ENCODE measurements around the gene NYAP2.

Gene NYAP2

DNA sequence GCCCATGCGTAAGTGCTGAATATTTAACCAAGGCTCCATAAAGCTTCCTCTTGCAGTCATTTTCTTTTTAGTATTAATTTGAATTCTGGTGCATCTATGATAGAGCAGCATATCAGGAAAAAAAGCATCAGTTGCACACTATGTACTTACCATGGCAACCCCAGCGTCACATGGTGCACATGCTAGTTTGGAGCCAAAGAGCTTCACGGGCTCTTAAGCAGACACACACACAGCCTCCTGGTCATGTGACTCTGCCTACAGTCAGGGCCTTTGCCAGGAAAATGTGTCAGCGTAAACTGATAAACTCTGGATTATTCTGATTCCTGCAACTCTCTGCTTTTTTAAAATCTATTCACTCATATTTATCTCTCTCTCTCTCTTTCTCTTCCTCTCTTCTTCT is 30.2 kb downstream of the NYAP2 start:
- DNase-seq = peak; percentile 94

DNA sequence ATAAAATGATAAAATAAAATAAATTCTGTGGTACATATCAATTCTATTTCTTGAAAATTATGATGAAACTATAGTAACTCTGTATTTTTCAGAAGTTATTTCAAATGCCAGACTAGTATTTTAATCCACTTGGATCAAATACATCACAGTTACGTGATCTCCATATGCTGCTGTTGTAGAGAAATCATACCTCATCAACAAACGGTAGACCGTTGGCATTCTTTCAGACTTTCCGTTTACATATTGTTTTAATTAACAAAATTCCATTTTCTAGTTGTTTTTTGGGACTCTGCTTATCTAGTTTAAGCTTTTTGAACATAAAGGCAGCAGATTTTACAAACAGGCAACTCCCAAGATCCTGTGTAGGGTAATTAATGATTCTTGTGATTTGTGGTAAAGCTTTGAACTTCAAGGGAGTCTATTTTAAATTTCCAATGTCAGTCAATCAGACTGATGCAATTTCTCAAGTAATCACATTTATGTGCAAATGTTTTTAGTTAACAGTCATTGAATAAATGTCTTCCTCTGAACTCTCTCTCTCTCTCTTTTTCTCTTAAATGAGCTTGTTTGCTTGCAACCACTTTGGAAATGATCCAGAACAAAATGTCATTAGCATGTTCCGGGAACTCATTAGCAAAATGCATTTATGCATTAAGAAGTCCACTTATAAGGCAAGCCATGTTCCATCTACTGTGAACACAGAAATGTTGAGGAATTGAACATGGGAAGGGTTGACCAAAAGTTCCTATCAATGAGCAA is 31.8 kb downstream of the NYAP2 start:
- DNase-seq = no peak

DNA sequence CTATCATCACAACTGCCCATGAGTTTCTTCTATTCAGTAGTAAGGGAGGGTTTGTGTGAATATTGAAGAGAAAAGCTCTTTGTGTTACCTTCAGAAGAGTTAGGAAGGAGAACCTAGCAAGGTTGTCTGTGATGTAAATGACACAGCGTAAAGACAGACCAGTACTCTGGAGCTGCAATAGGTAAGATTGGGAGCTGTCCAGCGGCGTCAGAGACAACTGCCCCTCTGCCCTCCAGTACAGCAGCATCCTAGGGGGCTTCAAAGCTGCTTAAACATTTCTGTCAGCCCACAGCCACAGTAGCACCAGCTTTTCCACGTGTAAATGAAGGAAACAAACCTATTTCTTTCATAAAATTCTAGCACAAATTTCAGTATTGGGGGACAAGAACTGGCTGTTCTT is 34.5 kb downstream of the NYAP2 start:
- no peak for DNase-seq

GRCh38 chr2:225437319-225437718 is 37.8 kb downstream of the NYAP2 start:
- no peak for DNase-seq

DNA sequence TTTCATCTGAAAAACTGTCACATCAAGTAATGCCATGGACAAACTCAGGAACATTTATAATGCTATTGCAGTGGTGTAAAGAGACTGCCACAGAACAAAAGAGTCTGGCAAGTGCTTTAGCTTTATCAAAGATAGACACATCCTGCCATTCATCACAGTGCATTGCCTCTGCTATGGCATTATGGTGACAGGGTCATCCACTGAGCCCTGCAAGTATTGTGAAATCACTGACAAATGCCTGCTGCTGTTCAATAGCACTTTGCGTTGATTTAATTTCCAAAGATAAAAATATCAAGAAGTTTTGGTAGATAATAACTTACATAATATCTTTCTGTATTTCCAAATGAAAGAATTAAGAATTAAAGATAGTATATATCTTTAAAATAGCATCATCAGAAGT is 38.7 kb downstream of the NYAP2 start:
- DNase-seq = no peak

GRCh38 chr2:225452677-225453076 is 53.2 kb downstream of the NYAP2 start:
- no peak for DNase-seq

DNA sequence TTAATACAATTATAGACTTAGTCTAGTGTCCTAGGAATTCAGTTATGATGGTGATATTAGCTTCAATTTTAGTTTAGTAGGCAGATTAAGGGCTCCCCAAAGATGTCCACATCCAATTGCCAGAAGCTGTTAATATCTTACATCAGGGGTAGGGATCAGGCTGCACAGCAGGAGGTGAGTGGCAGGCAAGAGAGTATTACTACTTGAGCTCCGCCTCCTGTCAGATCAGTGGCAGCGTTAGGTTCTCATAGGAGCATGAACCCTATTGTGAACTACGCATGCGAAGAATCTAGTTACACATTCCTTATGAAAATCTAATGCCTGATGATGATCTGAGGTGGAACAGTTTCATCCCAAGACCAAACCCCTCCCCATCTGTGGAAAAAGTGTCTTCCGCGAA is 54.9 kb downstream of the NYAP2 start:
- DNase-seq = no peak

DNA sequence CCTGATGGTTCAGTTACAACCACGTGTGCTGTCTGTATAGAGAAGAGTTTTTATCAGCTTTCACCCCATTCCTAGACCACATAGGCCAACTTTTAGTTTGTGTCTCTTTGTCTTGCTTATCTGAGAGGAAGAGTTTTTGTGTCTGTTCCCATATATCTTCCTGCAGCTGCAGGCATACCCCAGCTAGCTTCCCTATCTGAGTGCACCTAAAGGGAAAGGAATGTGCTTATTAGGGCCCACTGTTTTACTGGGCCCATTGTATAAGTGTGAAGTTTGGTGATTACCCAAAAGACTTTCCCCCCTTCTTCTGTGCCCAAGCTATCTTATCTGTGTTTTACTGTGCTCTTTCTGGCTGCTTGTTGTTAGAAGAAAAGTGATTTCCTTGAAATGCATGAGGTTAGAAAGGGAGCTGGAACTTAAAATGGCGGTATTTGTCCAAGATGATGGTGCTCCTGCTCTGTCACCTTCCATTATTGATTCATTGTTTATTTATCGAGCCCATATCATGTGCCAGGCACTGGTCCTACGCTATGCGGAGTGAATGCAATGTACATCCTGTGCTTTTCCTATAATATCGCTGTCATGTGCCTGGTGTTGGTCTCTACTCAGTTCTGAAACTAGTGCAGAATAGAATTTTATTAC is 57.2 kb downstream of the NYAP2 start:
- no peak for DNase-seq

DNA sequence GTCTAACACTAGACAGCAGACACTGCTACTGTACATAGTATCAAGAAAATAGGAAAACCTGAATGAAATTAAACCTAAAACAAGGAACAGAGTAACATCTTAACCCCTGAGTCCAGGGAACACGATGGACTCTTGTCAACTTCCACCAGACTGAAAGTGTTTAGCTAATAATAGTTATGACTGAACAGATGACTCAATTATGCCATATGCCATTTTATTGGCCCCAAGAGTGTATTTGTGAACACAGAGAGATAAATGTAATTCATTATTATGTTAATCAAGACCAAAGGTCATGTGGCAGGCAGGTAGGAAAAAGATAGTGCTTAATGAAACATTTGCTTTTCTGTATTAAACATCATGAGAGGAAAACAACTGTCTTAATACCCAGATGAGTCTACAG is 58.0 kb downstream of the NYAP2 start:
- DNase-seq = peak; percentile 74

DNA sequence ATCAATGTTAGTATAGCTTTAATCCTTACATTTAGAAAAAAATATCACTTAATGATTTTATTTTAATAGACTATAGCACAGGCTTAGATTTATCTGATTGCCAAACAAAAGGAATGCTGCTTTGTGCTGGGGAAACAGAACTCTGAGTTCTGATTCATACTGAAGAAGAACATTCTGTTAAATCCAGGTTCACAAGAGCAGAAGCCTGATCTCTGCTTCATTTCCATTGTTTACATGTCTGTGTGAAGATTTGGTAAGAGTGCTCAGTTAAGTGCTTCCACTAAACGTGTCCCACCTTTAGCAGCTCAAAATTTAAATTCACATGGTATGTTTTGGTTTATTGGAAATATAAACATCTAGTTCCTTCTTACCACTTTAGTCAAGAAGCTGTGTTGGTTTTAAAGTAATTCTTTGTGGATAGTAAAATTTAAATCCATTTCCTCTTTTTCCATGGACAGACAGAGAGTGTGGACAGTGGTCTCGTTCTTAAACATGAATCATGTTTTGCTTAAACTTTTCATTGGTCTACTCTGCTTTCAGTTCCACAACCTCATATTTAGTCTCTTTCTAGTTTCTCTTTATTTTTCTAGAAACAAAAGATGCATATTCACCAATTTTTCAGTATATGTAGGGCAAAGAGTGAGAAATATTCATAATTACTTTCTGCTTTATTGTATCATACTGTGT is 59.1 kb downstream of the NYAP2 start:
- no peak for DNase-seq

DNA sequence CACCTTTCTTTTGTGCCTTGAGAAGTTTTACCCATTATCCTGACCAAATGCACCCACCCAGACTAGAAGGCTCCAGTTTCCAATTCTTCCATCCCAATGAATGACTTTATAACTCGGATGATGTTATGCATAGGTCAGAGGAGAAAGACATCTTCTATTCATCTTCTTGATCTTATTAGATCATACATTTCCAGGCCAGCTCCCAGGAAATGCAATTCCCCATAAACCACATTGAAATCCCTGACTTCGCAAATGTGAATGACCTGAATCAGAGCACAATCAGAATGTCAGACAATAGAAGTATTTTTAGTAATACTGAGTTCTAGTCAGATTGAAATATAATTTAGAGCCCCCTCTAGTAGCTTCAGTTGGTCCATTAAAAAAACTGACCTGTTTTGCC is 62.9 kb downstream of the NYAP2 start:
- DNase-seq = no peak

DNA sequence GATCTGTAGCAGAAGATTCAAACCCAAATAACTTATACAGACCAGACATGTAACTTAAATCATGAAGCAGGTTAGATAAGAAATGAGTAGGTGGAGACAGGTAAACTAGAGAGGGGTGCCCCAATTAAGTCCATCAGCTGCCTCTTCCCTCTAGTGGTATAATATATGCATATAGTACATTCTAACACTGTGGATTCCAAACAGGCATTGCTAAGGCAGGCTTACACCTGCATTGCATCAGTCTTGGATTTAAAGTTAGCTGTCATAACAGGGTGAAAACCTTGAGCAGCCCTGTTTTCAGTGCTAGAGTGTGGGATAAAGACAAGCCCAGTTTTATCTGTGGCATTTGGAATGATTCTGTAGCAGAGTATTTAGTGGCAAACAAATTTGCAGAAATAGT is 63.4 kb downstream of the NYAP2 start:
- DNase-seq = no peak

- DNase-seq = no peak
These were observed 63.9 kb downstream of the NYAP2 start for GRCh38 chr2:225463449-225463848.

DNA sequence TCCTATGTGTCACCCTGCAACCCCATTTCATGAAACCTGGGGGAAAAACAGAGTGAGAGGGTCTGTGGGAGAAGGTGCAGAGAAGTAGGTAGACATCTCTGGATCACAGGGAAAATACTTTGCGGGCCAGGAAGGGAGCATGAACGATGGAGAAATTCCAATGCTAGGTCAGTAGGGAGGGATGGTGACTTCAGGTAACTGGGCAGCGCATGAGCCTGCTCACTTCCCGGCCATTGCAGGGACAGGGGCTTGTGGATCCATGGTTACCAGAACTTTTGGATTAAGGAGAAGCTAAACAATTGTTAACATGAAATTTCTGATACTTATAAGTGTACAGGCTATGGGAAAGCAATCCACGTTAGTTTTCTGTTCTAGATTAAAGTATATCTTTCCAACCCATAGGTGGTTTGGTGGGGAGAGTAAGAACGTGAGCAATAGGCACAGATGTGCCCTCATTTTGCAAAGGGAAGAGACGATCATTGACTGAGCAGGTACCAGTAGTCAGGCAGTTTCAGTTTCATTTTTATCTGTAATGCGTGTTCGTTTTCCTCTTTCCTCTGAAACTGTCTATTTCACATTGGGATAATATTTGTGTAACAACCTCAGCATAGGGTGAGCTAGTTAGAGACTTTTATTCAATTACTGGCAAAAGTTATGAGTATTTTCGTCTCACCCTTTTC is 65.0 kb downstream of the NYAP2 start:
- no peak for DNase-seq

- no peak for DNase-seq
These were observed 66.3 kb downstream of the NYAP2 start for GRCh38 chr2:225465827-225466226.

GRCh38 chr2:225466891-225467604 is 67.5 kb downstream of the NYAP2 start:
- DNase-seq = no peak

- DNase-seq = no peak
These were observed 68.6 kb downstream of the NYAP2 start for GRCh38 chr2:225468131-225468530.

GRCh38 chr2:225471039-225471438 is 71.5 kb downstream of the NYAP2 start:
- DNase-seq = no peak

DNA sequence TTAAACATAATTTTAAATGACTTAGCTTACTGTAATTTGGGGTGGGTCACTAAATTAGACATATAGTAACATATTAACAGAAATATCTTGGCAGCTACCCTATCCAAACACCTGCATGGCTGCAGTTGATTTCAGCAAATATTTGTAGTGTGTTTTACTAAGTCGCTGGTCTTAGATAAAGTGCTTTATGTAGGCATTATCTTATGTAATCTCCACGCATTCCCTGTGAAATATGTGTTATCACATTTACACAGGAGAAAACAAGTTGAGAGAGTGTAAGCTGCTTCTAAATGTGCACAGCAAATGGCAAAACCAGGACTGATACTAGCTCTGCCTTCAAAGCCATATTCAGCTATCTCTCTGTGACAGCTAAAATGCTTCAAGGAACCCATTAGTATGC is 72.0 kb downstream of the NYAP2 start:
- DNase-seq = no peak

DNA sequence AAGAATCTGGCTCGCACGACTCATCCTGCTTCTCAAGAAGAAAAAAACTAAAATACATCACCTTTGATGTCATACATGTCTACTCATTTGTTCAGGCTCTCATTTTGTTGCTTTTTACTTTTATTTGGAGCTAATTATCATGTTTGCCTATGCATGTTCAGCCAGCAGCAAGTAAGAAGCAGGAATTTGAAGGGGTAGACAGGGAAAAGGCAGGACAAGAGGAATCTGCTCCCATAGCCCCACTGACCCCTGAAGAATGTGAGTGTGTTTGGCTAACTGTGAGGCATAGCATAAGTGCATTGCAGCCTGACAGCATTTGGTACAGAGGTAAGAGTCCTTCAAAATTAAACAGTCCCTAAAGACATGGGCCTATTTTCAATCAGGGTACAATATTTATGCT is 72.7 kb downstream of the NYAP2 start:
- DNase-seq = no peak

DNA sequence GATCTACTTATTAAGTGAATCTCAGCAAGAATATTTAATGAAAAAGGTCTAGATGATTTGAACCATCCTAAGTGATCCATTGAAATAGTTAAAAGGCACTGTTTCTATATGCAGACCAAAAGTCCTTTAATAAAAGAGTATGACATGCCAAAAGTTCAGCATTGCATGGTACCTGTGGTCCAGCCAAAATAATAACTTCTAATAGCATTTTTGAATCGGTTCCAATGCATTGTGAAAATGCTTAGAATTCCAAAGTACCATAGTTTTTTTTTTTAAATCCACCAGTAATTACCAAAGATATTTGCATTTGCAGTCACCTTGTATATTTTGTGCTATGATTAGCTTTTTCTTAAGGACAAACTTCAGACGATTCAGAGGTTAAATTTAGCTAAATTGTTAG is 79.9 kb downstream of the NYAP2 start:
- DNase-seq = no peak

GRCh38 chr2:225484751-225485150 is 85.2 kb downstream of the NYAP2 start:
- no peak for DNase-seq

- no peak for DNase-seq
These were observed 86.7 kb downstream of the NYAP2 start for GRCh38 chr2:225486236-225486635.

All from NCI-H1694 (cell line).